Cardiac fibroblast (primary cell): Measurements from ENCODE around the gene GRM6.

Experiments
- DNase-seq, 2 donors: peaks; one replicate each; pipeline versions ENCODE4 v3.0.0 to v3.0.0-alpha.2; 2010; ENCODE audit warnings: low read depth in 2 of 2
- H3K4me3 ChIP-seq, 2 donors: replicated peaks in 1 of 2; 1 replicate in 1 of 2; 2 replicates in 1 of 2; pipeline ENCODE4 v1.5.1; 2011; ENCODE audit warnings: low read depth in 2 of 2, low read length in 2 of 2, mild to moderate bottlenecking in 2 of 2, moderate library complexity in 1 of 2
- TF ChIP-seq, protein P1 (sequence below): IDR thresholded peaks from one replicate; pipeline ENCODE4 v1.5.1; 2011; ENCODE audit warnings: low read depth, mild to moderate bottlenecking, low read length, inconsistent platforms

The GRM6 gene

GRCh38 chr5:178983728-178984127 lies 11.4 kb downstream of the GRM6 start:
- H3K4me3 ChIP-seq = no peak overlapping the region
- DNase-seq = no peak
- TF ChIP-seq, protein P1, sequence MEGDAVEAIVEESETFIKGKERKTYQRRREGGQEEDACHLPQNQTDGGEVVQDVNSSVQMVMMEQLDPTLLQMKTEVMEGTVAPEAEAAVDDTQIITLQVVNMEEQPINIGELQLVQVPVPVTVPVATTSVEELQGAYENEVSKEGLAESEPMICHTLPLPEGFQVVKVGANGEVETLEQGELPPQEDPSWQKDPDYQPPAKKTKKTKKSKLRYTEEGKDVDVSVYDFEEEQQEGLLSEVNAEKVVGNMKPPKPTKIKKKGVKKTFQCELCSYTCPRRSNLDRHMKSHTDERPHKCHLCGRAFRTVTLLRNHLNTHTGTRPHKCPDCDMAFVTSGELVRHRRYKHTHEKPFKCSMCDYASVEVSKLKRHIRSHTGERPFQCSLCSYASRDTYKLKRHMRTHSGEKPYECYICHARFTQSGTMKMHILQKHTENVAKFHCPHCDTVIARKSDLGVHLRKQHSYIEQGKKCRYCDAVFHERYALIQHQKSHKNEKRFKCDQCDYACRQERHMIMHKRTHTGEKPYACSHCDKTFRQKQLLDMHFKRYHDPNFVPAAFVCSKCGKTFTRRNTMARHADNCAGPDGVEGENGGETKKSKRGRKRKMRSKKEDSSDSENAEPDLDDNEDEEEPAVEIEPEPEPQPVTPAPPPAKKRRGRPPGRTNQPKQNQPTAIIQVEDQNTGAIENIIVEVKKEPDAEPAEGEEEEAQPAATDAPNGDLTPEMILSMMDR = no peak

GRCh38 chr5:178982941-178983340 lies 12.2 kb downstream of the GRM6 start:
- no peak overlapping the region for H3K4me3 ChIP-seq
- TF ChIP-seq, protein P1 = no peak
- no peak for DNase-seq

DNA sequence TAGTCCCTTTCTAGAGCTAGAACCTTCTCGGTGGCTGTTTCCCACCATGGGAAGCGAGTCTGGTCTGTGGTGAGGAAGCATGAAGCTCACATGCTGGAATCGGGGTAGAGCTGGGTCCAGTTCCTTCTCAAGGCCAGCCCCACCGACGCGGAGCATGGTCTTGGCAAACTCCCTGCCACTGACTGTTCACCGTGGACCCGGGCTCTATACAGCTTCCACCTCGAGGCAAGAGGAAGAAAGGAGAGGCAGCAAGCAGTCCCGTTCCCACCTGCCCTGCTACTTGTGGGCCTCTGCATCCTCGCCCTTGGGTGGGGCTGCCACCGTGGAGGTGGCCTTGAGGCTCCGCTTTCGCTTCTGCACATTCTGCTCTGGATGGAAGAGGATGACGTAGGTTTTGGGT lies 13.7 kb downstream of the GRM6 start:
- no peak for DNase-seq
- no peak overlapping the region for H3K4me3 ChIP-seq
- TF ChIP-seq, protein P1 = no peak

DNA sequence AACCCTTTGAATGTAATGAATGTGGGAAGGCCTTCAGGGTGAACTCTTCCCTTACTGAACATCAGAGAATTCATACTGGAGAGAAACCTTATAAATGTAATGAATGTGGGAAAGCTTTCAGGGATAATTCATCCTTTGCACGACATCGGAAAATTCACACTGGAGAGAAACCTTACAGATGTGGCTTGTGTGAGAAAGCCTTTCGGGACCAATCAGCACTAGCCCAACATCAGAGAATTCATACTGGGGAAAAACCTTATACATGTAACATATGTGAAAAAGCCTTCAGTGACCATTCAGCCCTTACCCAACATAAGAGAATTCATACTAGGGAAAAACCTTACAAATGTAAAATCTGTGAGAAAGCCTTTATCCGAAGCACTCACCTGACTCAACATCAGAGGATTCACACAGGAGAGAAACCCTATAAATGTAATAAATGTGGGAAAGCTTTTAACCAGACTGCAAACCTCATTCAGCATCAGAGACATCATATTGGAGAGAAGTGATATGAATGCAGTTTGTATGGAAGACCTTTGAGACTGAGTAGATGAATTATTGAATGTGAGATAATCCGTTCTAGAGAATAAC lies 29.6 kb downstream of the GRM6 start:
- TF ChIP-seq, protein P1 = no peak
- no peak for DNase-seq
- no peak overlapping the region for H3K4me3 ChIP-seq

- peak overlapping the region; percentile 58 to 67 for H3K4me3 ChIP-seq
- no peak for DNase-seq
- TF ChIP-seq, protein P1 = no peak
Measured at GRCh38 chr5:178941361-178941760, 53.8 kb downstream of the GRM6 start.

DNA sequence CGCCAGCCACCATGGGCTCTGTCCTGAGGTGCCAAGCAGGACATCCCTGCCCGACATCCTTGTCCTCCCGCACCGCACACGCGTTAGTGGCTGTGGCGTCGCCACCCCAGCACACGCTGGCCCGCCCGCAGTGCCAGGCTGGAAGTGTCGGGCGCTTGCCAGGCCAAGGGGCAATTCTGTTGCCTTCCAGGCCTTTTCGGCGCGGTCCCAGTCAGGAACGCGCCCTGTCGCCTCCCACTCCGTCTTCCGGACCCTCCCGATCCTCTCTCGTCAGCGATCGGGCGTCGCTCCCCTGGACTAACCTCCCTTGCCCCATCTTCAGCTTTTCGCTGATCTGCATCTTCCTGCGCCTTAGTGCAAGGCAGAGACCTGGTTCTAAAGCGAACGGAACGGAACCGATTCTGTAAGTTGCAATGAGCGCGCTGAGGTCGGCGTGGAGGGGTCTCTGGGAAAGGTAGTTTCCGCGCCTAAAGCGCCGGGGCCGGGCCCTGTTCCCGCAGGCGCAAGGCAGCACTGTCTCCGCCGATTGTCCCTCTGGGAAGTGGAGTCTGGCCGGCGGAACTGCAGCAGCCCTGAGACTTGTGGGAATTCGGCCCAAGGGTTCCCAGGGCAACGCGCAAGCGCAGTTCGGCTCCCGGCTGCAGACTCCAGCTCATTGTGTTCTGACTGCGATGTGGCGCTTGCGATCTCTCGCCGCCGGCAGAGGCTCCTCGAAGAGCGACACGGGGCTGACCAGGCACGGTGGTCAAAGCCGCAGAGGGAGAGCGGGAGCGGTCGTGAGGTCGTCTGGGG lies 54.4 kb downstream of the GRM6 start, which contains the start of gene ZNF454:
TSS of gene ZNF454 (plus strand) at position 630 of the 792 bp plus-strand sequence. CDS start 1,594 bp downstream, outside the sequence.
- peak; percentile 88 to 97 for DNase-seq
- peak within 1 kb of the TSS; percentile 58 to 67 for H3K4me3 ChIP-seq
- TF ChIP-seq, protein P1 = no peak
